ENCODE results near the gene ACBD6. TPM values are rescaled to one million over a fixed set of nuclear protein-coding genes. Genes with fewer than 3 reads are reported as not detected.

Gene ACBD6
- total RNA-seq, 6 experiments from 2014 or later: 21.1 to 29.5 (median 27.0) TPM

DNA sequence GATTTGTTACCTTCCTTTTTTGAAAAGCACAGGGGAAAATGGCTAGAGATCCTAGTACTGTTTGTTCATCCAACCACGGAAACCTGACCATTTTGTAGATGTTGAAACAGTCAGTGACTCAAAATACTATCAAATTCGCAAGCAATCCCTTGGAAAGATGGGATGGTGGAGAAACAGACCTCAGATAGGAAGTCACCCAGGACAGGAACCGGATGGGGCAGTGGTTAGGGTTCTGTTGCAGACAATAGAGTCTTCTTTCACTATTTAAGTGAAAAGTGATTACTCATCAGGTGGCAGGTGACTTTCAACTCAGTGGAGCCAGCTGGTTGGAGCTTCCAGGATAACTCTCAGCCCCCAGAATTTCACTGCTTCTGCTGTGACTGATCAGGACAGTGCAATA lies 255.3 kb downstream of the ACBD6 start:
- no peak overlapping the region for H3K27ac Mint-ChIP-seq
- H3K9me3 Mint-ChIP-seq: no peaks in the 10 kb centered on the region
- no peak overlapping the region for H3K4me3 Mint-ChIP-seq
- peaks cover 22% of the 10 kb centered on the region; the same call in 1 of the 2 replicates for H3K27me3 Mint-ChIP-seq (ENCODE audit: insufficient read depth)
- H3K36me3 Mint-ChIP-seq (ENCODE audit: low read depth): no peaks in the 10 kb centered on the region
- no peak for DNase-seq
- no peak for TF ChIP-seq CTCF (IDR thresholded peaks at IDR 0.05)
- H3K4me1 Mint-ChIP-seq (ENCODE audit: low read depth): peaks cover 9% of the 10 kb centered on the region; the same call in 1 of the 2 replicates

- Mint-ChIP-seq H3K36me3 (ENCODE audit: low read depth) (no peaks in the 10 kb centered on the region), H3K4me1 (ENCODE audit: low read depth) (peaks cover 9% of the 10 kb centered on the region; the same call in 1 of the 2 replicates), H3K4me3 (no peak overlapping the region), H3K9me3 (no peaks in the 10 kb centered on the region), H3K27ac (no peak overlapping the region), H3K27me3 (ENCODE audit: insufficient read depth) (peaks cover 23% of the 10 kb centered on the region; the same call in 1 of the 2 replicates)
- no peak for TF ChIP-seq CTCF (IDR thresholded peaks at IDR 0.05)
- no peak for DNase-seq
Measured at GRCh38 chr1:180246579-180246978, 255.8 kb downstream of the ACBD6 start.

- Mint-ChIP-seq H3K4me3 (no peak overlapping the region), H3K27me3 (ENCODE audit: insufficient read depth) (peaks cover 32% of the 10 kb centered on the region), H3K36me3 (ENCODE audit: low read depth) (no peaks in the 10 kb centered on the region), H3K27ac (no peak overlapping the region), H3K9me3 (no peaks in the 10 kb centered on the region), H3K4me1 (ENCODE audit: low read depth) (peaks cover 4% of the 10 kb centered on the region; the same call in 1 of the 2 replicates)
- TF ChIP-seq CTCF (IDR thresholded peaks at IDR 0.05): no peak
- no peak for DNase-seq
Measured at GRCh38 chr1:180244840-180245239, 257.5 kb downstream of the ACBD6 start.

DNA sequence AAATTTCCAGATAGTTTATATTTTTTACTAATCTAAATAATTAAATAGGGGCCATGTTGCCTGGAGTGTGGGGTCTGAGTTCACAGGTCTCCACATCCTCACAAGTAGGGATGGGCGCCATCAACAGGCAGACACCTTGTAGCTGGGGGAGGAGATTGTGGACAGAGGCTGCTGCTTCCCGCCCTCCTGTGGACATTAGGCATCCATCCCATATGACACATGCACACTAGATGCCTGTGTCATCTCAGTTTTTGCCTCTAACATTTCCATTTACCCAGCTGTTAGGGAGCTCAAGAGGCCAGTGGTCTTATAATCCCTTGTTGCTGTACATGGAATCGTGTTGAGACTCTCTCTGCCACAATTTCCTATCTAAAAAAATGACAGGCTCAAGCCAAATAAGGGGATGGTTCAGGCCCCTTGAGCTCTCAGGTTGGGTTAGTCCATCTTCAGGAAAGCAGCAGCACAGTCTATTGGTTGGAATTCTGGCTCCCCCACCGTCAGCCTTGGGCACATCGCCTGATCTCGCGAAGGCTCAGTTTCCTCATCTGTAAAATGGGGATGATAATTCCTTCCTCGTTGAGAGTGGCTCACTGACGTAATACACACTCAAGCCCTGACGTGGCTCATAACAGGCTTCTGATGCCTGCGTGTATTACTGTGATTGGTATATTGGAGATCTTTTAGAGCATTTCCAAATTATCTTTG lies 258.7 kb downstream of the ACBD6 start:
- H3K27me3 Mint-ChIP-seq (ENCODE audit: insufficient read depth): peaks cover 41% of the 10 kb centered on the region
- no peak overlapping the region for H3K4me3 Mint-ChIP-seq
- H3K9me3 Mint-ChIP-seq: no peaks in the 10 kb centered on the region
- no peak for DNase-seq
- no peaks in the 10 kb centered on the region for H3K36me3 Mint-ChIP-seq (ENCODE audit: low read depth)
- H3K4me1 Mint-ChIP-seq (ENCODE audit: low read depth): no peaks in the 10 kb centered on the region
- TF ChIP-seq CTCF (IDR thresholded peaks at IDR 0.05): no peak
- no peak overlapping the region for H3K27ac Mint-ChIP-seq

DNA sequence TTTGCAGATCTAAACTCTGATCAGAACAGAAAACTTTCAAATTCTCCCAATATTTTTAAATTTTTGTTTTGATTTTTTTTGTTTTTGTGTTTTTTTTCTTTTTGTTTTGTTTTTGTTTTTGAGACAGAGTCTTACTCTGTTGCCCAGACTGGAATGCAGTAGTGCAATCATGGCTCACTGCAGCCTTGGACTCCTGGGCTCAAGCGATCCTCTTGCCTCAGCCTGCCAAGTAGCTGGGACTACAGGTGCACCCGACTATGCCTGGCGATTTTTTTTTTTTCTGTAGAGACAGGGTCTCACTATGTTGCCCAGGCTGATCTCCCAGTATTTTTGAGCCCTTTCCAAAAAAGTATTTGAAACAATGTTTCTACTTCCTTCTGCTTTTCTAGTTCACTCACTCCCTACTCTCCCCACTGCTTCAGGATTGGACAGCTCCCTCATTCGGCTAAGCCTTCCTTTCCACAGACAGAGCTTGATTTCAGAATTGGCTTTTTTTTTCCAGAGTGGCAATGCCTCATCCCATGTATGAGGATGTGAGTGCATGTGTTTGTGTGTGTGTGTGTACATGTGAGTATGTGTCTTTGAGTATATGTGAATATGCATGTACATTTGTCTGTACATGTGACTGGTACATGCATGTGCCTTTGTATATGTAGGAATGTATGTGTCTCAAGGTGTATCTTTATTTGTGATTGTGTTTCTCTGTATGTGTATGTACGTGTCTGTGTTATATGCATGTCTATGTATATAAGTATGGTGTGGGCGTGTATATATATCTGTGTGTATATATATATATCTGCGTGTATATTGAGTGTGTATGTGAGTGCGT lies 260.4 kb downstream of the ACBD6 start:
- no peak for DNase-seq
- Mint-ChIP-seq H3K27ac (no peak overlapping the region), H3K36me3 (ENCODE audit: low read depth) (no peaks in the 10 kb centered on the region), H3K9me3 (no peaks in the 10 kb centered on the region), H3K4me1 (ENCODE audit: low read depth) (no peaks in the 10 kb centered on the region), H3K27me3 (ENCODE audit: insufficient read depth) (peaks cover 54% of the 10 kb centered on the region), H3K4me3 (no peak overlapping the region)
- TF ChIP-seq CTCF (IDR thresholded peaks at IDR 0.05): no peak
